SK-N-MC (cell line): ENCODE results near the gene ACVRL1.
A peak's percentile ranks its signal among the peaks of the same experiment; 100 is the strongest.

Source experiments
- DNase-seq: peaks from one replicate; pipeline ENCODE4 v3.0.0-alpha.2; 2011; ENCODE audit warnings: low read depth, low spot score
- H3K27ac ChIP-seq: fragments of 200-600 bp; sonication (generic); 2 replicates; pipeline ENCODE4 v1.5.1; 2016; ENCODE audit warnings: mixed run types
- H3K36me3 ChIP-seq: fragments of 200-600 bp; sonication (generic); 2 replicates; pipeline ENCODE4 v1.6.1; 2017; ENCODE audit warnings: antibody characterized with exemption, low read length, mixed read lengths; ENCODE audit not compliant: insufficient read depth
- H3K4me3 ChIP-seq: fragments of 200-600 bp; sonication (generic); 2 replicates; pipeline ENCODE4 v1.5.1; 2016
- H3K9ac ChIP-seq: fragments of 200-600 bp; sonication (generic); 2 replicates; pipeline ENCODE4 v1.8.0; 2017; ENCODE audit warnings: mixed run types, mixed read lengths; ENCODE audit not compliant: insufficient read length
- H3K9me3 ChIP-seq: fragments of 200-600 bp; sonication (generic); 2 replicates; pipeline ENCODE4 v1.6.1; 2017; ENCODE audit warnings: low read depth, mild to moderate bottlenecking, antibody characterized with exemption, low read length, moderate library complexity, mixed read lengths
- EZH2 ChIP-seq: fragments of 200-600 bp; sonication (generic); IDR thresholded peaks from one replicate; pipeline ENCODE4 v1.6.1; 2017; ENCODE audit warnings: antibody characterized with exemption
- FOXP2 ChIP-seq: optimal IDR thresholded peaks from 2 replicates; pipeline ENCODE3; 2011; ENCODE audit warnings: mild to moderate bottlenecking, moderate library complexity; ENCODE audit not compliant: insufficient read depth; ENCODE audit errors: extremely low read length, control extremely low read depth
- POLR2AphosphoS5 ChIP-seq: IDR thresholded peaks from 2 replicates; pipeline ENCODE4 v1.6.1; 2012; ENCODE audit warnings: mild to moderate bottlenecking, low read depth, low read length, borderline replicate concordance

The ACVRL1 gene

DNA sequence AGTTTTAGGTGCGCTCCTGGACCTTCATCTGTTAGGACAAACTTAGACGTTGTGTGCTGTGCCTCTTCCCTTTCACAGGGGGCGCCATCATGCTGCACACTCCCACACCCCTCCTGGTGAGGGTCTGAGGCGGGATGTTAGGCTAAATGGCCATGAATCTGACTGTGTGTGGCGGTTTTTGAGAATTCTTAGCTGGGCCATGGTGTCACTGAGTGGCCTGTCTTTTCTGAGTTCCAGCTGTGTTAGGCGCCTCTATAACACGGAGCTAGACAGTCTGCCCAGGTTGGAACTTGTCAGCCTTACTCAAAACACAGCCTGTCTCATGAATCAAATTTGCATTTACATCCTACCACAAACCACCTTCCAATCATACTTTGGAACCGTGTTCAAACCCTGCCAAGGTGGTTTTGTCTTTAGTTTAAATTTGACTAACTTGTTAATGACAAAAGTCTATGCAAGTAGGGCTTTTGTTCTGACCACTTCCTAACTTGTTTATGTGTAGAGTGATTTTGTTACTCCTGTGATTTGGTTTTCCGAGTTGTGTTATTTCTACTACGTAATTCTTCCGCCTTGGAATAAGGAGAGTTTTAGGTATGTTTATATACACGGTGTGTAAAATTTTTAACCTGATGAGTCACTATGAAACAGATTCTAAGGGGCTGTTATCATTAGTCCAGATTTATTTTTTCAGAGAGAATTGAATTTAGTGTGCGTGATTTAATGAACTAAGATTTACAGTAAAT, 63.8 kb downstream of the ACVRL1 start:
- TF ChIP-seq FOXP2 (no peak), EZH2 (no peak), POLR2AphosphoS5 (no peak)
- Histone ChIP-seq H3K36me3 (peaks cover 10% of the 10 kb centered on the region; the same call in 1 of the 2 replicates), H3K4me3 (no peak overlapping the region), H3K9ac (no peak overlapping the region), H3K27ac (no peak overlapping the region), H3K9me3 (no peaks in the 10 kb centered on the region)
- DNase-seq, result no peak

DNA sequence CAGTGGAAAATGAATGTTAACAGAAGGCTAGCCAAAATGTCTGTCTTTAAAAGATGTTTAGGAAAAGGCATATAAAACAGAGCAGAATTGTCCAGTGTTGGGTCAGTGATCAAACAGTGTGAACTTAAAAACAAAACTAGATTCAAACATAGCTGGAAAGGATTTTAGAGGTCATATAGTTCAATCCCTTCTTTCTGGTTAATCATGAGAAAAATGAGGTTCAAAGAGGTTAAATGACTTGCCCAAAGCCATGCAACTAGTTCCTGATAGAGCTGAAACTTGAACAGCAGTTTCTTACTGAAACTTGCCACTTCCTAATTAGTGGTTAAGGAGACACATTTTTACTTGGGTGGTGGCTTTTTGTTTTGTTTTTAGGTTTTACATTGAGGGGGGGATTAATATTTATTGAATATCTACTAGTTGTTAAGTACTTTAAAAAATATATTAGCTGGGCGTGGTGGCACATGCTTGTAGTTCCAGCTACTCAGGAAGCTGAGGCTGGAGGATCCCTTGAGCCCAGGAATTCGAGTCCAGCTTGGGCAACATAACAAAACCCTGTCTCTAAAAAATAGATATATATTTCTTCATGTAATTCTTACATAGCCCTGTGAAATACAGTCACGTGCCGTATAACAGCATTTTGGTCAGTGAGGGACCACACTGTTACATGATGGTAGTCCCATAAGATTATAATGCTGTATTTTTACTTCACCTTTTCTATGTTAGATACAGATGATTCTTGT, 64.5 kb downstream of the ACVRL1 start:
- H3K9me3 ChIP-seq, result no peaks in the 10 kb centered on the region
- H3K4me3 ChIP-seq, result no peak overlapping the region
- H3K9ac ChIP-seq, result no peak overlapping the region
- TF ChIP-seq POLR2AphosphoS5 (no peak), FOXP2 (no peak)
- H3K27ac ChIP-seq, result no peak overlapping the region
- no peak for DNase-seq
- peaks cover 18% of the 10 kb centered on the region for H3K36me3 ChIP-seq

- Histone ChIP-seq H3K36me3 (peaks cover 20% of the 10 kb centered on the region), H3K4me3 (no peak overlapping the region)
- DNase-seq, result no peak
These were observed 65.1 kb downstream of the ACVRL1 start for GRCh38 chr12:51972422-51972812.

GRCh38 chr12:51972849-51973273, 65.6 kb downstream of the ACVRL1 start:
- Histone ChIP-seq H3K36me3 (peaks cover 24% of the 10 kb centered on the region), H3K9ac (peak overlapping the region; percentile 13), H3K9me3 (no peaks in the 10 kb centered on the region), H3K4me3 (no peak overlapping the region), H3K27ac (peak overlapping the region; percentile 43)
- TF ChIP-seq EZH2 (no peak), POLR2AphosphoS5 (no peak)
- DNase-seq, result no peak

More at GRCh38 chr12:51972422-51972812, 65.1 kb downstream of the ACVRL1 start:
- H3K9ac ChIP-seq, result no peak overlapping the region
- no peaks in the 10 kb centered on the region for H3K9me3 ChIP-seq
- H3K27ac ChIP-seq, result no peak overlapping the region
- TF ChIP-seq EZH2, result no peak
- no peak for TF ChIP-seq FOXP2
- no peak for TF ChIP-seq POLR2AphosphoS5
